ENCODE measurements around the gene LRRC26.

The LRRC26 gene

DNA sequence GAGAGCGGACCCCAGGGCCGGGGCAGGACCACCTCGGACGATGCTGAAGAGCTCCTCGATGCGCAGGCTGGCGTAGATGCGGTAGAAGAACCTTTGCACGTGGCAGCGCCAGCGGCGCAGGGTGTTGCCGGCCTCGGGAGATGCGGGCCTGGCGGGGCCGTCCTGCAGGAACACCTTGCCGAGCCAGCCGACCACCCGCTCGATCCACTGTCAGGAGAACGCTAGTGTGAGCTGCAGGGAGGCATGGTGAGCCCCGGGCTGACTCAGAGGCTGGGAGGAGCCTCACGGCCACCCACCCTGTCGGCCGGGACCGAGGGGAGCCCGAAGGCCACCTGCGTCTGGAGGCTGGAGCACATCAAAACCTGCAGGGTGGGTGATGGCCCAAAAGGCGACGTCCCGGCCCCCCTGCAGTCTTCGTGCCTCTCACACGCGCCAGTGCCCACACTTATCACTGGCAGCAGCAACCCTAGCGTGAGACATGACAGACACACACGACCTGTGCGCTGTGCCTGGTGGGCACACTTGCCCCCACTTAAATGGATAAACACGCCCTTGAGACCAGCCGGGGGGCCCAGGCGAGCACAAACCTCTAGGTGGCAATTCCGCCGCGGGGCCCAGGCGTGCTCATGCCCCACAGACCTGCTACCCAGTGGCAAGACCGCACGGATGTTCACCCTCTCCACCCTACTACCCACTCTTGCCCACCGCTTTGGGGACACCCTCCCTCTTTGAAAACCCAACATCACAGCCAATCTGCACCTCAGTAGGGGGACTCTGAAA, 15.2 kb upstream of the LRRC26 start:
- DNase-seq (ENCODE audit: low read depth in 1 of 2, low spot score in 1 of 2), result no peak

DNA sequence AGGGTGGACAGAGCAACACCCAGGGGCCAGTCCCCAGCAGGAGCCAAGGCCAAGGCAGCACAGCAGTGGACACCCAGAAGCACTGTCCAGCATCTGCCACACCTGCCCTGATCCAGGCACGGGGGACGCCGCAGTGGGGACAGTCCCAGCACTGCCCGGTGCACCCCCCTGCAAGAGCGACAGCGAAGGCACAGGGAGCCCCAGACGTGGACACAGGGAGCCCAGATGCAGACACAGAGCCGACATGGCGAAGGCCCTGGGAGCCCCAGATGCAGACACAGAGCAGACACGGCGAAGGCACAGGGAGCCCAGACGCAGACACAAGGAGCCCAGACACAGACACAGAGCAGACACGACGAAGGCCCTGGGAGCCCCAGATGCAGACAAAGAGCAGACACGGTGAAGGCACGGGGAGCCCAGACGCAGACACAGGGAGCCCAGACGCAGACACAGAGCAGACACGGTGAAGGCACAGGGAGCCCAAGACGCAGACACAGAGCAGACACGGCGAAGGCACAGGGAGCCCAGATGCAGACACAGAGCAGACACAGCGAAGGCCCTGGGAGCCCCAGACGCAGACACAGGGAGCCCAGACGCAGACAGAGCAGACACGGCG, 14.2 kb upstream of the LRRC26 start:
- DNase-seq (ENCODE audit: low read depth in 1 of 2, low spot score in 1 of 2), result no peak

DNA sequence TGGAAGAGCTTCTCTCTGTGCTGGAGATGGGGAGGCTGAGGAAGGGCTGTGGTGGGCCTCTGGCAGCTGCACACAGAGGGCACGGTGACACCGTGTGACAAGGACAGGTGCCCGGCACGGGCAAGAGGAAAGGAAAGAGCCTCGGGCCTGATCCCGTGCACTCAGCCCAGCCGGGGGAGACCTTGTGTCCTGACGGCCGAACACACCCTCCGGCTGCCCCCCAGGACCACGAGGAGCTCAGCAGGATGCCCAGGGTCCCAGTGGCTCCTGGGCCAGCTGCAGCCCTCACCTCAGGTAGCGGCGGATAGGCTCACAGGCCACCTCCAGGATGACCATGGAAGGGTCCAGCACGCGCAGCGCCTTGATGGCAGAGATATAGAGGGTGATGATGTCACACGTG, 13.0 kb upstream of the LRRC26 start:
- DNase-seq (ENCODE audit: low read depth in 1 of 2, low spot score in 1 of 2), result no peak

DNA sequence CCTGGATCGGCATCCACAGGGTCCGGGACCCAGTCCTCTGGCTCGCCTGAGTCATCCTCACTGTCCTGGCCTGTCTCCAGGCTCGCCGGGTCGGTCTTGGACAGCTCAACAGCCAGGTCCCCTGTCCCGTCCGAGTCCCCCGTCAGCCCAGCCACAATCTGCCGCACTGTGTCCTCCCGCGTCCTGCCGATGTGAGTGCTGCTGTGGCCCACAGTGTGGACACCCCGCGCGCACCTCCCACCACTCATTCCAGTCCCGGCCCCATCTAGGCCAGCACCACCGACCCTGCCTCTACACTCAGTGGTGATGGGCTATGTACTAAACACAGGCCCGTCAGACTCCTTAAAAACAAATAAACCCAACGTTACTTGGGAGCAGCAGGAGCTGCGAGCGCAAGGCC, 11.8 kb upstream of the LRRC26 start:
- no peak for DNase-seq (ENCODE audit: low read depth in 1 of 2, low spot score in 1 of 2)

DNA sequence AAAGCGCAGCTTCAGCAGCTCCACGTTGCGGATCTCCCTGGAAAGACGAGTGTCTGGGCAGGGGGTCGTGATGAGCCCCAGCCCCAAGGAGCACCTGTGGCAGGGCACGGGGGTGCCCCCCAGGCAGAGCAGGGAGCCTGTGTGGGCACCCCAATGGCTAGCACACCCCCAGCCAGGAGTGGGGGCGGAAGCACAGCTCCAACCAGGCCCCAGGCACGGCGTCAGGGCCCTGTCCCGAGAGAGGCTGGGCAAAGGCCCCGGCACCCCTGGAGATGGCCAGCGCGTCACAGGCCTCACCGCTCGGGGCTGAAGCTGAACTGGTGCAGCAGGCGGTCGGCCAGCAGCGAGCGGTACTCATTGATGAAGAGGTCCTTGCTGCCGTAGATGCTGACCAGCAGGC, 10.6 kb upstream of the LRRC26 start:
- no peak for DNase-seq (ENCODE audit: low read depth in 1 of 2, low spot score in 1 of 2)

DNA sequence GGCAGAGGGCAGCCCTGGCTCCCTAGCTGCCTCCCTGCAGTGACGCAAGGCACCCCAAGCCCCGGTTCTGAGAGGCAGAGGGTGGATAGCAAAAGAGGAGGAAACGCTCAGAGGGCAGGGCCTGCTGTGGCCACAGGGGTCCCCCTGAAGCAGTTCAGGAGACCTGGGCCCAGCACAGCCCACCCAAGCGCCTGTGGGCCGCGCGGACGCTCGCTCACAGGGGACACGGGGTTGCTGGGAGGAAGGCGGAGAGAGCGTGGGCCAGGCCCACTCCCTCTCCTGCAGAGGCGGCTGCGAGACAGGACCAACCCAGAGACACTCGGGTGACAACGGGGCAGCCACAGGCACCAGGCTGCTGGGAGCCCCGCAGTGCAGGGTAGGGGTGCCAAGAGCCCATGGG, 9.9 kb upstream of the LRRC26 start:
- no peak for DNase-seq (ENCODE audit: low read depth in 1 of 2, low spot score in 1 of 2)

DNA sequence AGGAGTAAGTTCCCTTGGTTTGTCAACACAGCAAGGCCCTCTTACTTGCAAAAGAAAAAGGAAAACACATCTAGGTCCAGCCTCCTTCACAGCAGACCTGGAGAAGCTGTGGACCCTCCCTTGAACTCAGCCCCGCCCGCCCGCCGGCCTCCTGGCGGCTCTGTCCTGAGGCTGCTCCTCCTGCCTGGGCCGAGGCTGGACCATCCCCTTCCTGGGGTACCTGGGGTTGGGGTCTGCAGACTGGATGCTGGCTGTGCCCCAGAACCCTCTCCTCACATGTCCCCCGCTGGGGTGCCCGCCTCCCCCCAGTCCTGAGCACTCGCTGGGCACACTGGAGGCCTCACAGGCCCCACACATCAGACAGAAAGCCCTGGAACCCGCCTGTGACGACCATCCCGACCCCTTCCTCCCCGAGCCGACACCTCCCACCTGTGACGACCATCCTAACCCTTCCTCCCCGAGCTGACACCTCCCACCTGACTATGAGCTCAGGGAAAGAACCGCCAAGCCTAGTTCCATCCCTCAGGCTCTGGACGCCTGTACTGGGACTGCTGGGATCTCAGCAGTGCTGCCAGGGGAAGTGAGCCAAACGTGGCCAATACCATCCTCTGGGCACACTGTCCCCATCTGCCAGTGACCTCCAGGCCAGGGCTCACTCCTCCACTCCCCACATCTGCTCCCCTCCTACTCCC, 9.2 kb upstream of the LRRC26 start:
- DNase-seq (ENCODE audit: low read depth in 1 of 2, low spot score in 1 of 2), result no peak

DNA sequence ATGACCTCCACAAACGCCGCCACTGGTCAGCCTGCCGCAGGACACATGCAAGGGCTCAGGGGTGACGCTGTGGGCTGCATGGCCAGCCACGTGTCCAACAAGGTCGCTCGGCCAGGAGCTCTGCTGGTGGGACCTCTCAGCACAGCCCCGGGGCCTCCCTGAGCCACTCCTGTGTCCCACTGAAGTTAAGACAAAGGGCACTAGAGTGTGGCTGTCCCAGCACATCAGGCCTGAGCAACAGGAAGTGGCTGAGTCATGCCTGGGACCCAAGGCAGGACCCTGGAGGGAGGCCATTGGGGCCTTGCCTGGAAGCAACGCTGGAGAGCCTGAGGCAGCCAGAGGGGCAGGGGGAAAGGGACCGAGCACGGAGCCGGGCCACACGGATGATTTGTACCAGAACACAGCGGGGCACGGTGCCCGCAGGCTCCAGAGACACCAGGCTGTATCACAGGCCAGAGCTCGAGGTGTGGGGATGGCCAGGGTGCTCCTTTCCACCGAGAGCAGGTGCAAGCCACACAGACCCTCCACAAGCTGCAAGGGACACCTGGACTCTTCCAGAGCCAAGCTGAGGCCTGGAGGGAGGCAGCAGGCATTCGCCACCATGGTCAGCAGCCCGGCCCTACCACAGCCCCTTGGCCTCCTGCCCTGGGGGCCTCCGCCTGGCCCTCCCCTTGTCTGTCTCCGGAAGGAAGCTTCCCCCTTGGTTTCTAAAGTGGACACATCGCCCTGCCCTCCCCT, 8.5 kb upstream of the LRRC26 start:
- no peak for DNase-seq (ENCODE audit: low read depth in 1 of 2, low spot score in 1 of 2)

DNA sequence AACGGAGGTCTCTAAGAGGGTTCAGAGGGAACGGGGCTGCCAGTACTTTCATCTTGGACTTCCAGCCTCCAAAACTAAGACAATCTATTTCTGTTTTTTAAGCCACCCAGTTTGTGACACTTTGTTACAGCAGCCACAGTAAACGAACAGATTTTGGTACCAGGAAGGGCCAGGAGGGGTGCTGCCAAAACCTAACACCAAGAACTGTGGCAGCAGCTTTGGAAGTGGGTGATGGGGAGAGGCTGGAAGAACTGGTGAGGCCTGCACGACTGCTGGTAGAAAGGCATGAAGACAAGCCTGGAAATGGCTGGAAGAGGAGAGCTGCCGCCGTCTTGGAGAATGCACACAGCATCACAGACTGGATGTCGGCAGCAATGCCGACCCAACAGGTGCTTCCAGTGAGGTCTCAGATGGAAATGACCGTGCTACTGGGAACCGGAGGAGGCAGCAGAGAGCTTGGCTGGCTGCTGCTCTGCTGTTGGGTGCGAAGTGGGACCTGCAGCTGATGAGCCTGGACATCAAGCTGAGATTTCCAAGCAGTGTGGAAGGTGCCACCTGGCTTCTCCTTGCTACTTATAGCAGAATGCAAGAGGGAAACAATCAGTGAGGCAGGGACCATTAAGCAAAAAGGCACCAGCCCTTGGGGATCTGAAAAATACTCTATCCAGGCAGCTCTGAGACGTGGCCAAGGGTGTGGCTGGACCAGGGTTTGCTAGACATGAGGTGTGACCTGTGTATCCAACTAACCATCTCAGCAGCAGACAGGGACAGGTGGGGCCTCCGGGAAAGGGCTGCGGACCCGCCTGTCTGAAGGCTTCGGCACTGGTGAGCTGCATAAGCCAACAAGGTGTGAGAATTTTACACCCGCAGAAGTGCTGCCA, 6.7 kb upstream of the LRRC26 start:
- DNase-seq (ENCODE audit: low read depth in 1 of 2, low spot score in 1 of 2), result no peak

DNA sequence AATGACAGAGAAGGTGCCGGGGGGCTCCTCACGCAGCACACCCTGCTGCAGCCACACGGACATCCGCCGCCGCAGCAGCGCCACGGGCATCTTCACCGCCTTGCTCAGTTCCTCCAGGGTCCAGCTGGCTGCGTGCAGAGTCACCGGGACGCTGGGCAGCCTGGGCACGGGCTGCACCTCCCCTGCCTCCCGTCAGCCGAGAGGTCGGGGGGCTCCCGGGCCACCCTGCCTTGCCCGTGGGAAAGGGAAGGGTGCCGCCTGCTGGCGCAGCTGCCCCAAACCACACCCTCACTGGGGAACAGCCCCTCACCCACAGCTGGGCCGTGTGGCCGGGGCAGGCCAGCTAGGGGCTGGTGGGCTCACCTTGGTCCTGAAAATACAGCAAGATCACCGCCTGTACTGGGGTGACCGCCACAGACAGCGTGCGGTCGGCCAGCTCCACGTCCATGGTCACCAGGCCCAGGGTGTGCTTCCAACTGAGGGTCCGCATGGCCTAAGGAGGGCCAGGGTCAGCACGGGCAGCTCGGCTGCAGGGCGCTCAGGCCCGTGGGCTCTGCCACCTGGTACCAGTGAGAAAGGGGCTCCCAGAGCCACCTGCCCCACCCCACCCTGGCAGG, 5.6 kb upstream of the LRRC26 start:
- no peak for DNase-seq (ENCODE audit: low read depth in 1 of 2, low spot score in 1 of 2)

DNA sequence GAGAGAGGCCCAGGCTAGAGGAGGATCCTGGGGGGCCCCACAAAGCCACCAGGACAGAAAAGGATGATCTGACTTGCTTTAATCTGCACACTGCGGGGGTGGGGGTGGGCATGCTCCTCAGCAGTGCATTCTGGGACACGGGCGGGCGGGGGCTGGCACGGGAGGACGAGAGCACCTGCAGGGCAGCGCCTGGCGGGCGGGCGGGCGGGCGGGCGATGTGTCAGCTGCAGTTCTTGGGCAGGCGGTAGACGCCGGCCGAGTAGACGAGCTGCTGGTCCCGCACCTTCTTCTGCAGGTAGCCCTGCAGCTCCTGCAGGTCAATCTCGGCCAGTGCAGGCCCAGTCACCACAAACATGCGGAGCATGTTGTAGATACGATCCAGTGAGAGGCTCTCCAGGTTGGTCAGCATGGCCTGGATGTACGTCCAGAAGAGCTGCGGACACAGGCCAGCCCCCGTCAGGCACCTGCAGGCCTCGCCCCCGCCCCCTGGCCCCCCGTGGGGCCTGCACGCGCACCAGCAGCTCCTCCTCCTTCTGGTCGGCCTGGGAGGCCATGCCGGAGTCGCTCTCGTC, 5.0 kb upstream of the LRRC26 start:
- no peak for DNase-seq (ENCODE audit: low read depth in 1 of 2, low spot score in 1 of 2)

DNA sequence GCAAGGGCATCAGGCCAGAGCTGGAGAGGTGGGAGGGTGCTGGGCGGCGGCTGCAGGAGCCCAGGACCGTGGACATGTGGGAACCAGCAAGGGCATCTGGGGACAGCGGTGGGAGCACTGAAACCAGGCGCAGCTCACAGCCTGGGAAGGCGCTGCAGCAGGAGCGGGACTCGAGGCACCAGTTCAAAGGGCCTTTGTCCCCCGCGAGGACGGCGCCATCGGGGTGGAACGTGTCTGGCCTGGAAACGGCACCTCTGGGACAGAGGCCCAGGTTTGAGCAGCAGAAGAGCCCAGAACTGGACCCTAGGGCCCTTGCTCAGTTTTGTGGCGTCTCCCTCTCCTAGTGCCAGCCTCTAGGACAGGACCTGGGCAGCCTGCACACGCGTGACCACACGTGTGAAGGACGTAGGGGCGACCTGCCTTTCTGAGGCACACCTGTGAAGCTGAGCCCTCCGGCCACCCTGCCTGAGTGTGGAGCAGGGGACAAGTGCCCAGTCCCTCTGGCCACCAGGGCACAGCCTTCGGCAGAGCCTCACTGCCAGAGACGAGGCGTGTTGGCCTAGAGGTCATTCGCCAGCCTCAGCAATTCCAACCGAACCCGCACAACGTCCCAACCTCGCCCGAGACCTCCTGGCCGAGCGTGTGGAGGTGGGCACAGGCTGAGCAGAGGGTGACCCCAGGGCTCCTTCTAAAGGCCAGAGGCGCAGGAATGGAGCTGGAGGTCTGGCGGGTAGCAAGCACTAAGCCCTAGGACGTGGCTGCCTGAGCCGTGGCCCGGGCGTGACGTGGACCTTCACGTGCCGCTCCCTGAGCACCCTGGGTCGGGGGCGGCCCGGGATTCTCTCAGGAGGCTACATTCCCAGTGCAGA, 4.2 kb upstream of the LRRC26 start:
- DNase-seq (ENCODE audit: low read depth in 1 of 2, low spot score in 1 of 2), result no peak

DNA sequence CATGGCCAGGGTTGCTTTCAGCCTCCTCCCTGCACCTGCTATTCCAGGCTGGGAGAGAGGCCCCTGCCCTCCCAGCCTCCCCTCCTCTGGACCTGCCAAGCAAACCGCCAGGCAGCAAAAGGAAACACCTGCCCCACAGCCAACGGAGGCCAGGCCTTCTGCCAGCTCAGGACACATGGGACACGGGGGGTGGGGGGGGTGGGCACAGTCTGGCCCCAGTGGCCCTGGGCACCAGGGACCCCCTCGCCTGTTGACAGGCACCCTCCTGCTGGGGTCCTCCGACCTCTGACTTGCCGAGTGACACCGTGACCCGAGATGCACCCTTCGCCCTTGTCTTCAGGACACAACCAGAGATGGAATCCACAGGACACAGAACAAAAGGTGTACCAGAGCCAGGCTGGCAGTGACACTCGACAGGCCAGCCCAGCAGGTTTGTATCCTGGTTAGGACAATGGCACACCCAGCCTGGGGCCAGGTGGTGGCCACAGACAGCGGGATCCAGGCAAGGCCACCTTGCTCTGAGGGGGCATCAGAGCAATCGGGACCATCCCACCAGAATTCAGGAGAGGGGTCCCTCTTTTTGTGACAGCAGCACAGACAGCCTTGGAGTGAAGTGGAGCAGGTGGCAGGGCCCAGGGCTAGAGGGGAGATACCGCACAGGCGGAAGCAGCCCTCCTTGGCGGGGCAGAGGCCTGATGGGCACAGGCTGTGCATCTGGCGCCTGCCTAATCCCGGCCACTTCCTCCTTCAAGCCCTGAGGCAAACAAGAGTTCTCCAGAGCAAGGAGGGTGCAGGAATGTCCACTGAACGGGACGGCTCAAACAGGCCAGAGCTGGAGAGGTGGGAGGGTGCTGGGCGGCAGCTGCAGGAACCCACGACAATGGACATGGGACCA, 3.3 kb upstream of the LRRC26 start:
- no peak for DNase-seq (ENCODE audit: low read depth in 1 of 2, low spot score in 1 of 2)

DNA sequence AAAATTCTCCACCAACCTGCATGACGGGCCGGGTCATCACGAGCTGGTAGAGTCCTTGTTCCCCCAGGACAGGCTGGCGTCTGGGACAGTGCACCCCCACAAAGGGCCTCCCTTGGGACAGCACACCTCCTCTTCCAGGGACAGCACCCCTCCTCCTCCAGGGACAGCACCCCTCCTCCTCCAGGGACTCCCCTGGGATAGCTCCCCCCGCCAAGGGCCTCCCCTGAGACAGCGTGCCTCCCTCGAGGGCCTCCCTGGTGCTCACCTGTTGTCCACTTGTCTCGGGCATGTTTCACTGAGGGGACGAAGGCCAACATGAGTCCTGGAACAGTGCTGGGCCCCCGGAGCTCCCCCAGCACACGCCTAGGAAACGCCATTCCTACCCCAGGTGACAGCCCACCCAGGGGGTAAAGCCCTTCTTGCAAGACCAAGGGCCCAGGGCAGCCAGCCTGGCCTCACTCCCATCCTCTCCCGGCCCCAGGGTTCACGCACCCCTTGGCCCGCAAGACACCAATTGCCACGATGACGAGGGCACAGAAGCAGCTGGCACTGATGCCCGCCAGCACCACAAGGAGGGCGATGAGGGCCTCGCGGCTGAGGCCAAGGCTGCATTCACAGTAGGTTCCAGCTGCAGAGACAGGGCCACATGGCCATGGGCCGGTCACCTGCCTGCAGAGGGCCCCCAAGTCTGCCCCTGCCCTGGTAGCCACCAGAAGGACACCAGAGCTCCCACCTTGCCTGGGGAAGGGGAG, 1.5 kb upstream of the LRRC26 start:
- no peak for DNase-seq (ENCODE audit: low read depth in 1 of 2, low spot score in 1 of 2)

DNA sequence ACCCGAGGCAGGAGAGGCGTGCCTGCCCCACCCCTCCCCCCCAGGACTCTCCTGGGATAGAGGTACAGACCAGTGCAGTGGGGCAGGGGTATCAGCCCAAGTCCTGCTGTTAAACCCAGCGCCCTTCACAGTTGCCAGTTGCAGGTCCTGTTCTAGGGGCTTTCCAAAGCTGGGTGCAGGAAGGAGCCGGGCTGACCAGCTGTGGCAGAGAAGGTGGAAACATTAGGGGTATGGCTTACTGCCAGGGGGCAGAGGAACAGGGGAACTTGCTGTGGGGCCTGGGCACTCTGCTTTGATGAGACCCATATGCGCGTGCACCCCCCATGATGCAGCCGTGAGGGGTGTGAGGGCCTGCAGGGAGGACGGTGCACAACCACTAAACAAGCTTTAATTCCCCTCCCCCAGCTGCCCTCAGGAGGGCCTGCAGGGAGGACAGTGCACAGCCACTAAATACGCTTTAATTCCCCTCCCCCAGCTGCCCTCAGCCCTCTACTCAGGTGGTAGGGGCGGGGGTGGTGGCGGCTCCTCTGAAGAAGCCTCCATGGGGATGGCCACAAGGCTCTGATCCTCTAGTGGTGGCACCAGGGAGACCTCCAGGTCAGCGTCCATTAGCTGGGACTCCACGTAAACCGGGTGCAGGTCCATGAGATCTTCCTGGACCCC, 766 bp upstream of the LRRC26 start:
- no peak for DNase-seq (ENCODE audit: low read depth in 1 of 2, low spot score in 1 of 2)

DNA sequence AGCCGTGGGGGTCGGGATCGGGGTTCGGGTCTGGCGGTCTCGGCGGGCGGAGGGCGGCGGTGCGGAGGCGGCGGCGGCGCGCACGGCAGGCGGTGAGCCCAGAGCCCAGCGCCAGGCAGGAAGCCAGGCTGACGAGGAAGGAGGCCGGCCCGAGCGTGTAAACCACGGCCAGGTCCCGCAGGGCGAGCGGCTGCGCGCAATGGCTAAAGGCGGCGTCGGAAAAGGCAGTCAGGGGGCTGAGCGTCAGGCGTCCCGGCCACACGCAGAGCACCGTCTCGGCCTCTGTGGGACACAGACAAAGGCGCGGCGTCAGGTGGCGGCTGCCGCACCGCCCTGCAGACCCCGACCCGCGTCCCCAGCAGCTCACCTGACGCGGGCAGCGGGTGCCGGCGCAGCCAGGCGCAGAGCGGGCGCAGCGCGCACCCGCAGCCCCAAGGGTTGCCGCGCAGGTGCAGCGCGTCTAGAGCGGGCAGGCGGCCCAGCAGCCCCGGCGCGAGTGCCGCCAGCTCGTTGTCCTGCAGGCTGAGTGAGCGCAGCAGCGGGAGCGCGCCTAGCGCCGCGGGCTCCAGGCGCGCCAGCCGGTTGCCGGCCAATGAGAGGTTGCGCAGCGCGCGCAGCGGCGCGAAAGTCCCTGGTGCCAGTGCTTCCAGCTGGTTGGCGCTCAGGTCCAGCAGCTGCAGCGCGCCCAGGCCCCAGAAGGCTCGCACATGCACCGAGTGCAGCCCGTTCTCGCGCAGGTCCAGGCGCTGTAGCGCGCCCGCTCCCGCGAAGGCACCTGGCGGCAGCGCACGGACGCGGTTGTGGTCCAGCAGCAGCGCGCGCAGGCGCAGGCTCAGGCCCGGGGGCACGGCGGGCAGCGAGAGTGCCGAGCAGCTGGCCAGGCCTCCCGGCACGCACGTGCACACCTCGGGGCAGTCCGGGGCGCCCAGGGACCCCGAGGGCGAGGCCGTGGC, 671 bp downstream of the LRRC26 start:
- no peak for DNase-seq (ENCODE audit: low read depth in 1 of 2, low spot score in 1 of 2)
